HG02973 (cell line): ENCODE results near the gene REC114.
"Not testable (repeated sequence)": the region's sequence is repeated elsewhere in the genome, so short reads cannot be mapped to it uniquely, and the experiment has no call there.

Experiments used
- ATAC-seq: cut with Tn5 transposase; IDR thresholded peaks from one replicate; pipeline ENCODE4 v1.9.1; 2021; ENCODE audit warnings: moderate library complexity; ENCODE audit not compliant: unreplicated experiment

The REC114 gene

GRCh38 chr15:73573037-73573436 lies 130.1 kb downstream of the REC114 start:
- ATAC-seq, result no peak

GRCh38 chr15:73573572-73573971 lies 130.6 kb downstream of the REC114 start:
- ATAC-seq, result no peak

- no peak for ATAC-seq
Measured at GRCh38 chr15:73575636-73576247, 132.8 kb downstream of the REC114 start.

- ATAC-seq, result not testable (repeated sequence)
Measured at GRCh38 chr15:73577593-73577992, 134.6 kb downstream of the REC114 start.

GRCh38 chr15:73578026-73578425 lies 135.1 kb downstream of the REC114 start:
- no peak for ATAC-seq

GRCh38 chr15:73582851-73583379 lies 140.0 kb downstream of the REC114 start:
- ATAC-seq, result no peak

- ATAC-seq, result no peak
Measured at GRCh38 chr15:73583544-73583943, 140.6 kb downstream of the REC114 start.

GRCh38 chr15:73584699-73585420 lies 141.9 kb downstream of the REC114 start:
- ATAC-seq, result no peak

- ATAC-seq, result no peak
Measured at GRCh38 chr15:73585871-73586654, 143.1 kb downstream of the REC114 start.

GRCh38 chr15:73589766-73590165 lies 146.8 kb downstream of the REC114 start:
- ATAC-seq, result no peak

GRCh38 chr15:73590263-73590662 lies 147.3 kb downstream of the REC114 start:
- no peak for ATAC-seq

- no peak for ATAC-seq
Measured at GRCh38 chr15:73593304-73594074, 150.5 kb downstream of the REC114 start.

- ATAC-seq, result no peak
Measured at GRCh38 chr15:73594109-73594508, 151.1 kb downstream of the REC114 start.

GRCh38 chr15:73596174-73596573 lies 153.2 kb downstream of the REC114 start:
- ATAC-seq, result no peak

GRCh38 chr15:73597036-73597638 lies 154.2 kb downstream of the REC114 start:
- no peak for ATAC-seq

- no peak for ATAC-seq
Measured at GRCh38 chr15:73598530-73599160, 155.7 kb downstream of the REC114 start.

GRCh38 chr15:73599934-73600333 lies 157.0 kb downstream of the REC114 start:
- no peak for ATAC-seq

GRCh38 chr15:73600413-73601335 lies 157.7 kb downstream of the REC114 start:
- ATAC-seq, result no peak
